Measurements from ENCODE around the gene ADGRF4.

DNA sequence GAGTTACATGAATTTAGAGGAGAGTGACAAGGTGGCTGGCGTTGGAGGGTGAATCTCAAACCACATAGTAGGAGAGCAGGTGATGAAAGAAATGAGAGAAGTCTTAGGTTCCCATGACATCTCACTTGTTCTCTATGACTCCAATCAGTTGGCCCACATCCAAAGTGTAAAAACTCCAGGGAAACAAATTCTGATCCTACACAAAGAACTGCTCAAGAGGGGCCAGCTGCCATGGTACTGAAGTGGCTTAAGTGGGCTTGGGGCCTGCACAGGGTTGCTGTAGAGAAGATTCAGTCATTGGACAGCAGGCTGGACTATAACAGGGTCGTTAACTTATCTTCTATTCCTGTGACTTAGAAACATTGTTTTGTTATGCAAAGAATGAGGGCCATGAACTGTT is 7.6 kb upstream of the ADGRF4 start:
- no peak for TF ChIP-seq POLR2AphosphoS5 (IDR thresholded peaks at IDR 0.05; ENCODE audit: borderline replicate concordance, low read depth, low read length)
- no peak for TF ChIP-seq EZH2 (IDR thresholded peaks at IDR 0.05)
- no peak for TF ChIP-seq FOXP2 (optimal IDR thresholded peaks at IDR 0.05; ENCODE audit: control extremely low read depth, extremely low read length, insufficient read depth)
